HG02852 (cell line): Measurements from ENCODE around the gene C6orf120.
A peak's percentile ranks its signal among the peaks of the same experiment; 100 is the strongest.

Experiments
- ATAC-seq: cut with Tn5 transposase; IDR thresholded peaks from one replicate; pipeline ENCODE4 v1.9.1; 2021; ENCODE audit warnings: mild to moderate bottlenecking, moderate library complexity; ENCODE audit not compliant: unreplicated experiment

The C6orf120 gene

GRCh38 chr6:169701954-169702839 lies at the start of gene C6orf120, which contains the start of gene WDR27:
Gene C6orf120, plus strand, starts transcription at chr6:169702126. Its CDS starts 334 bp downstream, at chr6:169702460.
Gene WDR27, minus strand, starts transcription at chr6:169702029. Its CDS starts 13,024 bp downstream, at chr6:169689005.
- ATAC-seq = peak; percentile 92

GRCh38 chr6:169652896-169653295 lies 49.0 kb upstream of the C6orf120 start:
- no peak for ATAC-seq

GRCh38 chr6:169653691-169654090 lies 48.2 kb upstream of the C6orf120 start:
- no peak for ATAC-seq

- ATAC-seq = peak; percentile 92
Observed at GRCh38 chr6:169654598-169655391, 47.1 kb upstream of the C6orf120 start.

- no peak for ATAC-seq
Observed at GRCh38 chr6:169656546-169657283, 45.2 kb upstream of the C6orf120 start.

GRCh38 chr6:169657284-169657610 lies 44.7 kb upstream of the C6orf120 start:
- no peak for ATAC-seq

GRCh38 chr6:169659820-169660610 lies 41.9 kb upstream of the C6orf120 start:
- ATAC-seq = no peak

GRCh38 chr6:169660751-169661390 lies 41.1 kb upstream of the C6orf120 start:
- no peak for ATAC-seq

- ATAC-seq = no peak
Observed at GRCh38 chr6:169661391-169661756, 40.6 kb upstream of the C6orf120 start.

GRCh38 chr6:169663468-169663867 lies 38.5 kb upstream of the C6orf120 start:
- ATAC-seq = no peak

GRCh38 chr6:169664227-169664626 lies 37.7 kb upstream of the C6orf120 start:
- ATAC-seq = no peak

- ATAC-seq = no peak
Observed at GRCh38 chr6:169665289-169665688, 36.6 kb upstream of the C6orf120 start.

- ATAC-seq = no peak
Observed at GRCh38 chr6:169666441-169666840, 35.5 kb upstream of the C6orf120 start.

- ATAC-seq = no peak
Observed at GRCh38 chr6:169667716-169668115, 34.2 kb upstream of the C6orf120 start.

- no peak for ATAC-seq
Observed at GRCh38 chr6:169668203-169668847, 33.6 kb upstream of the C6orf120 start.

- no peak for ATAC-seq
Observed at GRCh38 chr6:169669147-169669546, 32.8 kb upstream of the C6orf120 start.

- no peak for ATAC-seq
Observed at GRCh38 chr6:169669889-169670288, 32.0 kb upstream of the C6orf120 start.

GRCh38 chr6:169671563-169671962 lies 30.4 kb upstream of the C6orf120 start:
- no peak for ATAC-seq

GRCh38 chr6:169675011-169675410 lies 26.9 kb upstream of the C6orf120 start:
- ATAC-seq = no peak
